ENCODE data around the gene FAM117B.
"Not testable (repeated sequence)": the region's sequence is repeated elsewhere in the genome, so short reads cannot be mapped to it uniquely, and the experiment has no call there.

Gene FAM117B

DNA sequence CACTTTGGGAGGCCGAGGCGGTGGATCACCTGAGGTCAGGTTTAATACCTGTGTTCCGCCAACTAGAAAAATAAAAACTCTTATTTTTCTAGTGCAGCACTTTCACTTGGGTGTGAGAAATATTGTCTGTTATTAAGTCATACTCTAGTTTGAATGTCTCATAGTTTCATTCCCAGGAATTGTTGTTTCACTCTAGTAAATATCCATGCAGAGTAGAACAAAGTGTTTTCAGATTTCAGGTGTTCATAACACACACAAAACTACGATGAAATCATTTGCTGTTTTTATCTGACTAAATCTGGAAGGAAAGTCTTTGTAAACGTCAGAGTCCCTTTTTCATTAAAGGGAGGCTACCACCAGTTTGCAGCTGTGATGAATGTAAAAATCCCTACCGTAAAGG, 4.0 kb downstream of the FAM117B start:
- no peak for DNase-seq (ENCODE audit: low read depth)

DNA sequence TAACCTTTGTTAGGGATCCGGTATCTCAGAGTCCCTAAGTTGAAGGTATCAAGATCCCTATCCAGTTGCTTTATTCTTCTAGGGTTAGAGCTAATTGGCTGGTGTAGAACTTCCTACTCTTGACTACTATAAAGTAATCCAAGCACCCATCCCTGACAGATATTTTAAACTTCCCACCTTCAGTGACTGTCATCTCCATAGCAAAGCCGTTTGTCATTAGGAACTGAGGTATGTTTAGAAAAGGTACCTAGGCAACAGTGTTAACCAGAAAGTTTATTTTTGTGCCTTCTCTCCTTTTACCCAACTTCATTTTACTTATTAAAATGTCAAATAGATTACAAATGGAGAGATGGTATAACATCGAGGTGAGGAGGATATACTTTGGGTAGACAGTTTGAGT, 4.5 kb downstream of the FAM117B start:
- DNase-seq (ENCODE audit: low read depth) = no peak

DNA sequence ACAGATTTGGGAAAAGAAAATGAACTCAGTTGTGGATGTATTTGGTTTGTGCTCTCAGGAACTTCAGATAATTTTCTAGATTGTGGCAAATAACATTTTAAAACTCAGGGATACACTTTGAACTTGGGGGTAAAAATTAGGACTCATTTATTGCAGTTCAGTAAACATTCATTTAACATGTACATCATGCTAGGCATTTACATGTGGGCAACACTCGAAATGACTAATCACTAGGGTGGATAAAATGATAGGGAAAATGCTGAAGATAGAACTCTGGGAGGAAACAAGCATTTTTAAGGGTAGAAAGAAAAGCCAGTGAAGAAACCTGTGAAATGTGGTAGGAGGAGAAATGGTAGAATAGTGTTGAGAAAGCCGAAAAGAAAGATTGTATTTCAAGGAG, 7.8 kb downstream of the FAM117B start:
- no peak for DNase-seq (ENCODE audit: low read depth)

DNA sequence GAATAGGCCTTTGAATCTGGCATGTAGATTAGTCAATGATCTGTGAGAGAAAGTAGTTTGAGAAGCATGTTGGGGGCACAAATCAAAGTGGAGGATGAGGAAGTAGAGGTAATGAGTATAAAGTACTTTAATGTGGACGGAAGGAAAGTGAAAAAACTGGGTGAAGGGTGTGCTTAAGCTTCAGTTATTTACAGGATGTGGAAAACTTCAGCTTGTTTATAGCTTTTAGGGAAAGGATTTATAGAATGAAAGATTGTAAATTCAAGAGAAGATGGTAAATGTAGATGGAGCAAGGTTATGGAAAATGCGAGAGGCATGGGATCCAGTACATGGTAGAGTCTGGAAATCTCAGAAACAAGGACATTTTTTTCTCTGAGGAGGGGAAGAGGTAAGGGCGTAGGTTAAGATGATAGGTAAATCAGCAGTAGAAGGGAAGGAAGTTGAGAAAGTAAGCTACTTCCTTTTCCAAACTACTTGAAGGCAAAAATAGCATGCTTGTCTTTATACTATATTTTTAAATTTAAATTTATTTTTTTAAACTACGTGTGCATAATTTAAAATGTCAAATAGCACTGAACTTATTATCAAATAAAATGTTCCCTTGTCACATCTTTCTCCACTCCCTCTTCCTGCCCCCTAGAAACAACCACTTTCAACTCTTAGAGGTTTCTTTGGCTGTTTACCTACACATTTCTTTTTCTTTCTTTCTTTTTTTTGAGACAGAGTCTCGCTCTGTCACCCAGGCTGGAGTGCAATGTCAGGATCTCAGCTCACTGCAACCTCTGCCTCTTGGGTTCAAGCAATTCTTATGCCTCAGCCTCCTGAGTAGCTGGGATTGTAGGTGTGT, 8.5 kb downstream of the FAM117B start:
- DNase-seq (ENCODE audit: low read depth) = no peak

DNA sequence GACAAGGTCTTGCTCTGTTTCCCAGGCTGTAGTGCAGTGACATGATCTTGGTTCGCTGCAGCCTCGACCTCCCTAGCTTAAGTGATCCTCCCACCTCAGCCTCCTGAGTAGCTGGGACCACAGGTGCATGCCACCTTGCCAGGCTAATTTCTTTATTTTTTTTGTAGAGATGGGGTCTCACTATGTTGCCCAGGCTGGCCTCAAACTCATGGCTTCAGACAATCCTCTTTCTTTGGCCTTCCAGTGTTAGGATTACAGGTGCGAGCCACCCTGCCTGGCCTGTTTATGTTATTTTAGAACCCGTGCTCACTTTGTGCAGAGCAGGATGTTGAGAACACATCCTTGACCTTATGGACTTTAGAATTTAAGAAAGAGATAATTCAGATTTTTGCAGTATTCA, 17.4 kb downstream of the FAM117B start:
- DNase-seq (ENCODE audit: low read depth) = no peak

DNA sequence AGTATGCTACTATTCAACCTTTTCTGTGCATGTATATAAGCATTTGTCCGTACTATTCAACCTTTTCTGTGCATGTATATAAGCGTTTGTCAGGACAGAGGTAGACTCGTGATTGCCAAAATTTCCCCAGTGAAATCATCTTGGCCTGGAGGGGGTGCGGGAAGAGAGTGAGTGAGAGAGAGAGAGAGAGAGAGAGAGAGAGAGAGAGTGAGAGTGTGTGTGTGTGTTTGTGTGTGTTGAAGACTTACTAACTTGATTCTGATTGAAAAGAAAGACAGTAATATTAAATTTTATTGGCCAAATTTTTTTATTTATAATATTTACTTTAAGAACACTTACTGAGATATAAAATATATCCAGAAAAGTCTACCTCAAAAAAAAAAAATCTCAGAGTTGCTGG, 19.1 kb downstream of the FAM117B start:
- DNase-seq (ENCODE audit: low read depth) = no peak

DNA sequence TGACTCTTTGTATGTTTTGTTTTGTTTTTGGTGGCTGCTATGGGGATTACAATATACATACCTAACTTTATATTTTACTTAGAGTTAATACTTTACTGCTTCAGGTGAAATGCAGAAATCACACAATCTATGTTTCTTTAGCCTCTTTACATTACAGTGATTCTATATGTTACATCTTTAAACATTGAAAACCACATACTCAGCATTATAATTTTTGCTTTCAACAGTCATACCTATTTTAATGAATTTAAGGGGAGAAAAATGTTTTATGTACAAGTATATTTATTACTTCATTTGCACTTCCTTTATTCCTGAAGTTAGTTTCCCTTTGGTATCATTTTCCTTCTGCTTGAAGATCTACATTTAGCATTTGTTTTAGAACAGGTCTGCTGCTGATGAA, 23.1 kb downstream of the FAM117B start:
- no peak for DNase-seq (ENCODE audit: low read depth)

DNA sequence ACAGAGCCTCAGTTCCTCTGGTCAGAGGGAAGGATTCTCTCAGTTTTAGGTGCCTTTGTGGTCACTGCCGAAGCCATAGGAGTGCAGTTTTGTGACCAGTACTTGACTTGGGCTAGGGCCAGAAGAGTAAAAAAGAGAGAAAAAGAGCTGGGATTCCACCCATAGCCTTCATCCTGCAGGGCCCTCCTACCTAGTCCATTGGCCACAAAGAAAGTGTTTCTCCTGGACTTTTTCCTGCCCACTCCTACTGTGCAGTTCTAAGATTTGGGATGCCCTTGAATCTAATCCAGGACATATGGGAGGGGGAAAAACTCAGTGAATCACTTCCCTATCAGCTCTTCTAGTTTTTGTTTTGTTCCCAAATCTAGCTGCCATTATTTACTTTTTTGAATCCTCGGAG, 26.0 kb downstream of the FAM117B start:
- no peak for DNase-seq (ENCODE audit: low read depth)

DNA sequence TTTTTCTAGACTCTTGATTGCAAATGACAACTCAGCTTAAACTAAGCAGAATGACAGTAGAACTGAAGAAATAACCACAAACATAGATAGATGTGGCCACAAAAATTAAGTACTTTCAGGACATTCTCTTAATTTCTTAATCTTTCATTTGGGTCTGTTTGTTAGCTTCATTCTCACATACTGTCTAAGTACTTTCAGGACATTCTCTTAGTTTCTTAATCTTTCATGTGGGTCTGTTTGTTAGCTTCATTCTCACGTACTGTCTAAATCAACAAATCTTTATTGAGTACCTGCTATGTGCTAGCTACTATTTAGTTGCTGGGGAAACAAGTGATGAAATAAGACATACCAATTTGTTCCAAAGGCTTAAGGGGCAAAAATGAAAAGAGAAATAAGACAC, 35.1 kb downstream of the FAM117B start:
- DNase-seq (ENCODE audit: low read depth) = no peak

DNA sequence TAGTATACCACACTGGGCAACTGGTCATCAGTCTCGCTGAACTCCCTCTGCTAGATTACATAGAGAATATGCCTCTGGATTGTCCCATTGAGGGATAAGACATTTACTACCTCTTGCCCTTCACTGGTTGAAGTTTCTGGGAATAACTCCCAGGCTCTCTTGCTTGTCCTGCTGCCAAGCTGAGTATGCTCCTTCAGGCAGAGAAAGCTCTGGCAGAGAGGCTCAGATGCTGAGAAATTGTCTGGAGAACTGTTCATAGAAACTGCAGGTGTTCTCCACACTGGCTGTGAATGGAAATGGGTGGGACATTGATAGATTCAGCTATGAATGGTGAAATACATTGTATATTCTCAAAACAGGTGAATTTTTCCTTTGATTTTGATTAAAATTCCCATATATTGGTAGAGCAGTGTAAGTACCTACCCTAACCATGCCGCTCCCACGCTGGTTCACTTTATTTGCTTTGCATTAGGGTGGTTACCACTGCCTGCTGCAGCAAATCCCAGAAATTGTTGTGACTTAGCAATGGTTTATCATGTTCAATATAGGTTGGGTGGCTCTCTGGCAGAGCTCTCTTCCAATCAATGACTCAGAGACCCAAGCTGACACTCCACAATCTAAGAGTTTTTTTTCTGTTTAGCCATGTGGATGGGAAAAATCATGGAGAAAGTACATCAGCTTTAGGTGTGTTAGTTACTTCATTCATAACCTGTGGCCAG, 36.7 kb downstream of the FAM117B start:
- no peak for DNase-seq (ENCODE audit: low read depth)

DNA sequence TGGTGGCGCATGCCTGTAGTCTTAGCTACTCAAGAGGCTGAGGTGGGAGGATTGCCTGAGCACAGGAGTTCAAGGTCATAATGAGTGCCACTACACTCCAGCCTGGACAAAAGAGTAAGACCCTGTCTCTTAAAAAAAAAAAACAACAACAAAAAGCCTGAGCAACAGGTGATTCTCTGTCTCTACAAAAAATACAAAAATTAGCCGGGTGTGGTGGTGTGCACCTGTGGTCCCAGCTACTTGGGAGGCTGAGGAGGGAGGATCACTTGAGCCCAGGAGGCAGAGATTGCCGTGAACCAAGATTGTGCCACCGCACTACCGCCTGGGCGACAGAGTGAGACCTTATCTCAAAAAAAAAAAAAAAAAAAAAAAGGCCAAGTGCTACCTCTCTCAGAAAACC, 40.3 kb downstream of the FAM117B start:
- DNase-seq (ENCODE audit: low read depth) = not testable (repeated sequence)

DNA sequence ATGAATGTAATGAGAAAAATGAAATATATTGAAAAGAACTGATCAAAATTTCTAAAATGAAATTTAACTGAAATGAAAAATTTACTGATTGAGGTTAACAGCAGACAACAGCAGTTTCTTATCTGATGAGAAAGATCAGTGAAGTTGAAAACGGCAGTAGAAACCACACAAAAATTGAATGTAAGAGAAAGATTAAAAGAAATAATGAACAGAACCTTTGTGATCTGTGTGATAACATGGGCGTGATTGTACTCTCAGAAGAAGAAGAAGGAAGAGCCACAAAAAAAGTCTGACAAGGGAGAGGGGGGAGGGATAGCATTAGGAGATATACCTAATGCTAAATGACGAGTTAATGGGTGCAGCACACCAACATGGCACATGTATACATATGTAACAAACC, 45.2 kb downstream of the FAM117B start:
- DNase-seq (ENCODE audit: low read depth) = no peak

DNA sequence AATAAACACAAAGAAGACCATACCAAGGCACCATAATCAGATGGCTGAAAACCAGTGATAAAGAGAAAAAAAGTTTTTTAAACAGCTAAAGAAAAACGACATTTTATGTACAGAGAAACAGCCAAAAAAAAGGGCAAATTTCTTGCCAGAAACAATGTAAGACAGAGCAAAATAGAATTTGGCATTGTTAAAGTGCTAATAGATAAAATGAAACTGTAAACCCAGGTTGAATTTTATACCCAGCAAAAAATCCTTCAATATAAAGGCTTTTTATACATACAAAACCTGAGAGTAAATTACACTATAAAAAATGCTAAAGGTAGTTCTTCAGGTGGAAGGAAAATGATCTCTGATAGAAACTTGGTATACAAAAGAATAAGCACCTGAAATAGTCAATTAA, 45.7 kb downstream of the FAM117B start:
- DNase-seq (ENCODE audit: low read depth) = no peak

DNA sequence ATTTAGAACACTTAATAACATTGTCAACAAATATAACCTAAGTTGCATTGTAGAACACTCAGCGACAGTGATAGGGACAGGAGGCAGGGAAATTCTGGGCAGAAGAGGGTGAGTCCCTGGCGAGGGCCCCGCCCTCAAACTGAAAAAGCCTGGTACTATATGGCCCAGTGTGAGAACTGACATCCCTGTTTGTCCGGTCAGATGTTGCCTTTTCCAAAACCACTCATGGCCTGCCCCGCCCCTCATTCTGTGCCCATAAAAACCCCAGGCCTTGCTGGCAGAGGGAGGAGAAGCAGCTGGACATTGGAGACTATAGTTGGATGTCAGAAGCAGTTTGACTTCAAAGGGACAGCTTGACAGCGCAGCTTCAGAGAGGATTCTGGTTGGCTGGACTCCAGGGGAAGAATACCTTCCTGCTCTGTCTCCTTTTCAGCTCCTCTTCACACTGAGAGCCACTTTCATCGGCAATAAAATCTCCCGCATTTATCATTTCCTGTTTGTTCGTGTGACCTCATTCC, 47.0 kb downstream of the FAM117B start:
- no peak for DNase-seq (ENCODE audit: low read depth)

DNA sequence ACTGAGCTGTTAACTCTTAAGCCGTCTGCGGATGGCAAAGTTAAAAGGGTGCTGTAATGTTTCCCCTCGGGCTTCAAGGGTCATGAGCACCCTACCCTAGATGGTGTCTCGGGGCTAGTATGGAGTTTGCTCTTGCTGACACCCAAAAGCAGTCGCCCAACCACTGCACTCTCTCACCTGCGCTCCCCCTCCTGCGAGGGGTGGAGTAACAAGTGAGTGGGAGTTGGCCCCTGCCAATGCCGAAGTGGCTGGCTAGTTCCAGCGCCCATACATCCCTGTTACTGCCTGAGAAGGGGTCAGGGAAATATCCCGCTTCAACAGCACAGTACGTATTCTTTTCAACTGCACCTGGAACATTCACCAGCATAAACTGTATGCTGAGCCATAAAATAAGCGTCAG, 47.5 kb downstream of the FAM117B start:
- DNase-seq (ENCODE audit: low read depth) = no peak

DNA sequence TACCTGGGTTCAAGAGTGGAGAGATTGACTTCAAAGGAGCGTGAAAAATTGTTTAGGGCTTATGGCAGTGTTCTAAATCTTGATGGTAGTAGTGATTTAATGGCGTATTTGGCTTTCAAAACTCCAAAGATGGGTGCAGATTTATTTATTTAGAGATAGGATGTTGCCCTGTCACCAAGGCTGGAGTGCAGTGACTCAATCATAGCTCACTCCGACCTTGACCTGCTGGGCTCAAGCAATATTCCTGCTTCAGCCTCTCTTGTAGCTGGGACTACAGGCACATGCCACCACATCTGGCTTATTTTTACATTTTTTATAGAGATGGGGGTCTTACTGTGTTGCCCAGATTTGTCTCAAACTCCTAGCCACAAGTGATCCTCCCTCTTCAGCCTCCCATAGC, 52.5 kb downstream of the FAM117B start:
- no peak for DNase-seq (ENCODE audit: low read depth)

DNA sequence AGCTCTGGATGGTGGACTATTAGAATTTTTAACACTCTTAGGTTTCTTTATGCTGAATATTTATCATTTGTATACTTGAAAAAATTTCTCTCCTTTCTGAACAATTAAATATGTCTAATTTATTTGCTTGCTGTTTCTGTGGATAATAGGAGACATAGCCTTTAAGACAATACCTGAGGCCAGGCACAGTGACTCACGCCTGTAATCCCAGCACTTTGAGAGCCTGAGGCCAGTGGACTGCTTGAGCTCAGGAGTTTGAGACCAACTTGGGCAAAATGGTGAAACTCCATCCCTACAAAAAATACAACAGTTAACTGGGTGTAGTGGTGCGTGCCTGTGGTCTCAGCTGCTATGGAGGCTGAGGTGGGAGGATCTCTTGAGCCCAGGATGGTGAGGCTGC, 54.7 kb downstream of the FAM117B start:
- no peak for DNase-seq (ENCODE audit: low read depth)

DNA sequence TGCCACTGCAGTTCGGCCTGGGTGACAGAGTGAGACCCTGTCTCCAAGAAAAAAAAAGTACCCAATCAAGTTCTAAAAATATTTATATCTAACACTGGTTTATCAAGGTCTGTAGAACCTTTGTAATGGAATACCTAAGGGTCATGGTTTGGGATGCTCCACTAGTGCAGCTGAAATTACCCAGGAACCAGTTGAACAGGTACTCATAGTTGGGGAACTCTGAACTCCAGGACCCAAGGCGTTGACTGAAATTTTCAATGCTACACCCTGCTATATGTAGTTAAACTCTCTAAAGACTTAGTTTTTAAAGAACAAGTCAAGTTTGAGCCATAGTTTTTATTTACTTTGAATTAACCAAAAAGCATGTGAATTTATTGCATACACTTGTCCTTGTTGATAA, 55.1 kb downstream of the FAM117B start:
- DNase-seq (ENCODE audit: low read depth) = no peak

DNA sequence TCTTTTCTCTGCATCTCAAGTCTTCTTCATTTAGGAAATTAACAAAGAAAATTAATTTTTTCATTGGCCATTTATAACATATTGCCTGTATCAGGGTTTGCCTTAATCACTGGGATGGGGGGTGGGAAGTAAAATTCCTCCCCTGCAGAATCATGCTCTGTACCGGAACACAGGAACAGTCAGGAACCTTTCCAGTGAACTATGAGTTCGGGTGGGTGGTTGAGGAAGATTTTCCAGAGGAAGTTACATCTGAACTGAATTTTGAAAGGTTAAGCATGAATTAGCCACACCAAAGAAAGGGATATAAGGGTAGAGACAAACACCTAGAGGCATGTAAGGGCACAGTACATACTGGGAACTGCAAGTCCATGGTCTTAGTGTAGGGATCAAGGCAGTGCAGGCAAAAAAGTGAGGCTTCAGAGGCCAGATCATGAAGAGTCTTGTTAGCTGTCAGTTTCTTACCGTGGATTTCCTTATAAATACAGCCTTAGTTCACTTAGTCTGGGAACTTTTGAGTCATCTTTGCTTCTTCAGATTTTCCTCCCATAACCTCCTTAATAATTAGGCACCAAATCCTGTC, 55.6 kb downstream of the FAM117B start:
- DNase-seq (ENCODE audit: low read depth) = no peak

DNA sequence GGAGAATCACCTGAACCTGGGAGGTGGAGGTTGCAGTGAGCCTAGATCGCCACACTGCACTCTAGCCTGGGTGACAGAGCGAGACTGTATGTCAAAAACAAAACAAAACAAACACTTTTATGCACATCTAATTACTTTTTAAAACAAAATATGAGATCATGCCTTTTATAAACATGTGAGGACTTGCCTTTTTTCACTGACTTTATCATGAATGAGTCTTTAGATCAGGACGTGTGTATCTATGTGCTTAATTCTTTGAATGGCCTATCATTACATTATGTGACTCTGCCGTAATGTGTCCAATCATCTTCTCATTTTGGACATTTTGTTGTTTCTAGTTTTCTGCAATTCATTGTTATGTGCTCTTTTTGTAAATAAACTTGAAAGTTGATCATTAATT, 58.7 kb downstream of the FAM117B start:
- DNase-seq (ENCODE audit: low read depth) = no peak

DNA sequence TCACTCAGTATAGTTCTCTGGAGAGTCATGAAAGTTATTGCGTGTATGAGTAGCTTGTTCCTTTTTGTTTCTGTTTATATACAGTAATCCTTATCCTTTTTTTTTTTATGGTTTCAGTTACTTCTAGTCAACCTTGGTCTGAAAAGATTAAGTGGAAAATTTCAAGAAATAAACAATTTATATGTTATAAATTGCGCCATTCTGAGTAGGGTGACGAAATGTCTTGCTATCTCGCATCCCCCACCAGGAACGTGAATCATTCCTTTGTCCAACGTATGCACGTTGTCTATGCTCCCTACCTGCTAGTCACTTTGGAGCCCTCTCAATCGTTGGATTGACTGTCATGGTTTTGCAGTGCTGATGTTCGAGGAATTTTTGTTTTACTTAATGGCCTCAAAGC, 60.4 kb downstream of the FAM117B start:
- DNase-seq (ENCODE audit: low read depth) = no peak

DNA sequence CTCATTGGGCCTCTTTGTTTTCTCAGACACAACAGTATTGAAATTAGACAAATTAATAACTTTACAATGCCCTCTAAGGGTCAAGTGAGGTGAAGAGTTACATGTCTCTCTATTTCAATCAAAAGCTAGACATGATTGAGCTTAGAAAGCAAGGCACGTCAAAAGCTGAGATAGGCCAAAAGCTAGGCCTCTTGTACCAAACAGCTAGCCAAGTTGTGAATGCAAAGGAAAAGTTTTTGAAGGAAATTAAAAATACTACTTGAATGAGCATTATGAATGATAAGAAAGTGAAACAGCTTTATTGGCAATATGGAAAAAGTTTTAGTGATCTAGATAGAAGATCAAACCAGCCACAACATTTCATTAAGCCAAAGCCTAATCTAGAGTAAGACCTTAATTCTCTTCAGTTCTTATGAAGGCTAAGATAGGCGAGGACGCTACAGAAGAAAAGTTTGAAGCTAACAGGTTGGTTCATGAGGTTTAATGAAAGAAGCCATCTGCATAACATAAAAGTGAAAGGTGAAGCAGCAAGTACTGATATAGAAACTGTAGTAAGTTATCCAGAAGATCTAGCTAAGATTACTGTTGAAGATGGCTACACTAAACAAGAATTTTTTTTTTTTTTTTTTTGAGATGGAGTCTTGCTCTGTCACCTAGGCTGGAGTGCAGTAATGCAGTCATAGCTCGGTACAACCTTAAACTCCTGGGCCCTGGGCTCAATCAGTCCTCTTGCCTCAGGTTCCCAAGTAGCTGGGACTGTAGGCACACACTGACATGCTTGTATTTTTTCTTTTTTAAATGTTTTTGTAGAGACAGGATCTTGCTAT, 65.5 kb downstream of the FAM117B start:
- no peak for DNase-seq (ENCODE audit: low read depth)
